Body of pancreas (tissue), 4 donors: Measurements from ENCODE around the gene GAGE10.

Experiments used
- CTCF ChIP-seq, 7 experiments: fragments of 450-650 bp in 4 of 7; fragments of 200-600 bp in 3 of 7; sonication (generic) in 3 of 7; IDR thresholded peaks; one replicate each; pipeline ENCODE4 v1.5.1; 2016 to 2019; ENCODE audit warnings: antibody characterized with exemption in 7 of 7
- POLR2A ChIP-seq, 3 donors: fragments of 450-650 bp; IDR thresholded peaks; one replicate each; pipeline ENCODE4 v1.6.1; 2016; ENCODE audit warnings: antibody characterized with exemption in 3 of 3, mild to moderate bottlenecking in 2 of 3

GRCh38 chrX:49282647-49283011 is 20.8 kb upstream of the GAGE10 start:
- TF ChIP-seq CTCF (IDR thresholded peaks at IDR 0.05) = no peak
- TF ChIP-seq POLR2A (IDR thresholded peaks at IDR 0.05) = no peak
